ENCODE measurements around the gene CCL17.
A peak's percentile ranks its signal among the peaks of the same experiment; 100 is the strongest.
"Not testable (repeated sequence)": the region's sequence is repeated elsewhere in the genome, so short reads cannot be mapped to it uniquely, and the experiment has no call there.

The CCL17 gene

DNA sequence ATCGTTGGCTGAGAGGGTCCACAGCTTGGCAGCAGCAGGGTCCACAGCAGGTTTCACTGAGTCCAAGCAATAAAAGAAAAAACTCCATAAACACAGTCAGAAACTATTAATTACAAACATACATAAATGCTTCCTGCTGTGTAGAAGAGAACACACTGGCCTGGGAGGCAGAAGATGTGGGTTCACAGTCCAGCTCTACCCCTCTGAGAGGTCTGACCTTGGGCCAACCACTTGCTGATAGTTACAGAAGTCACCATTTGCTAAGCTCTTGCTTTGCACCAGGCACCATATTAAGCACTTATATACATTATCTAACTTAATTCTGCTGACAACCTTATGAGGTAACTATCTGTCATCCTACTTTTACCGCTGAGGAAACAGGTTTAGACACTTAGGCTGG is 27.9 kb downstream of the CCL17 start:
- DNase-seq (ENCODE audit: low read depth in 2 of 2): no peak

DNA sequence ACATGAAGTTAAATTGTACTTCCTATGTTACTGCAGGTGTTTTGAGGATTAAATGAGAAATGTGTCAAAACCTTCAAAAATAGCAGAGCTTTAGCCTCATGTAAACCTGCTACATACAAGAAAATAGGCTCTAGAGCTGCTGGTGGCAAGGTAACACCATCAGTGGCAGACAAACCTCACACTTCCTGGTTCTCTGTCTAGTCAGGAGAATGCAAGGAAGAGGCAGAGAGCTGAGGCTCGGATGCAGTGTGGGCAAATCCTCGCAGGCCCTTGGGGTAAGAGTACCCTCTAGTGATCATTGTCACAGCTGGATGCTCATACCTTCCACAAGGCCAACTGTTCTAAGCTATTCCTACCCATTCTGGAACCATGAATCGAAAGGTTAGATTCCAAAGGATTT is 28.4 kb downstream of the CCL17 start:
- no peak for DNase-seq (ENCODE audit: low read depth in 2 of 2)

DNA sequence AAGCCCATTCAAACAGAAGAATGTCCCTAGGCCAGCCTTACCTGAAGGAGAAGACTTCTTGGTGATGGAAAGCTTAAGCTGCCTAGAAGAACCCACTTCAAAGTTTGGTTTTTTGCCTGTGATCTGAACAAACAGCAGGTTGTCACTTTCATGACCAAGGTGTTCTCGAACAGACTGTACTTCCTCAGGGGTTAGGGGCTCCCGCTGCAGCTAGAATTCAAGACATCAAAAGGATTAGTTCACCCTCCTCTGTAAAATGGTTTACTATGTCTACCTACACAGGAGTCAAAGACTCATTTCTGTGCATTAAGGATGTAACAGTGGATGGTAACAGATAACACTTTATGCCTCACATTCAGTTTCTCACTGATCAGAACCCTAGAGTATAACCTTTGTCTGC is 29.4 kb downstream of the CCL17 start:
- no peak for DNase-seq (ENCODE audit: low read depth in 2 of 2)

DNA sequence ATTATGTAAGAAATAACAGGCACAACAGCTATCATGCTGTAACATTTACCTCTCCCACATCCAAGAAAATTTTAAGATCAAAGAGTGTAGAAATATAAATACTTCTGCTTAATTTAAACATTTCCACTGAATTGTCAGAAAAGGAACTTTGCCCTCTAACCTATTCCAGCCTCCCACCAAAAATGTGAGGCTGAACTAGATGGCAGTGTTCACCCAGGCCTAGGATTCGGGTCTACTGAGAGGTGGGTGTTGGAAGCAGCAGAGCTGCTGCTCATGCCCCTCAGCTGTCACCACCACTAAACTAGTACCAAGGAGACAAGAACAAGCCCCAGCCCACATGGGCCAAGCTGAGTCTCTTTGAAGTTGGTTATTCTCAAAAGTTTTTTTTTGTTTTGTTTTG is 31.3 kb downstream of the CCL17 start:
- no peak for DNase-seq (ENCODE audit: low read depth in 2 of 2)

DNA sequence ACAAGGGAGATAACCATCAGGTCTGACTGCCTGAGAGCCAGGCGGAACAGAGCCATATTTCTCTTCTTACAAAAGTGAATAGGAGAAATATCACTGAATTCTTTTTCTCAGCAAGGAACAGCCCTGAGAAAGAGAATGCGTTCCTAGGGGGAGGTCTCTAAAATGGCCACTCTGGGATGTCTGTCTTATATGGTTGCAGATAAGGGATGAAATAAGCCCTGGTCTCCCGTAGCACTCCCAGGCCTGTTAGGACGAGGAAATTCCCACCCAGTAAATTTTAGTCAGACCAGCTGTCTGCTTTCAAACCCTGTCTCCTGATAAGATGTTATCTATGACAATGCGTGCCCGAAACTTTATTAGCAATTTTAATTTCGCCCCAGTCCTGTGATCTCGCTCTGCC is 35.4 kb downstream of the CCL17 start:
- not testable (repeated sequence) for DNase-seq (ENCODE audit: low read depth in 2 of 2)

DNA sequence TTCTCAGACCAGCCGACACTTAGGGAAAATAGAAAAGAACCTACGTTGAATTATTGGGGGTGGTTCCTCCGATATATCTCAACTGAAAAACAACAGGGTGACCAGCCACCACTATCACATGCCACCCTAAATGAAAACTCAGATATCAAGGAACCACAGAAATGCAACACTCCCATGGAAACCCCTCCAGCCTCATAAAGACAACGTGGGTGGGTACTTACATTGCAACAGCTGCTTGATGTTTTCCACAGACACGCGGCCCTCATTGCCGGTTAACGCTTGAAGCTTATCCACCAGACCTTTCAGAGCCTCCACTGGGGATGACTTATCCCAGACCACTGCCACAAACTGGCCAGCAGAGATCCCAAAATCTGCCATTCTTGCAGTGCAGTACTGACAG is 36.0 kb downstream of the CCL17 start:
- DNase-seq (ENCODE audit: low read depth in 2 of 2): not testable (repeated sequence)

DNA sequence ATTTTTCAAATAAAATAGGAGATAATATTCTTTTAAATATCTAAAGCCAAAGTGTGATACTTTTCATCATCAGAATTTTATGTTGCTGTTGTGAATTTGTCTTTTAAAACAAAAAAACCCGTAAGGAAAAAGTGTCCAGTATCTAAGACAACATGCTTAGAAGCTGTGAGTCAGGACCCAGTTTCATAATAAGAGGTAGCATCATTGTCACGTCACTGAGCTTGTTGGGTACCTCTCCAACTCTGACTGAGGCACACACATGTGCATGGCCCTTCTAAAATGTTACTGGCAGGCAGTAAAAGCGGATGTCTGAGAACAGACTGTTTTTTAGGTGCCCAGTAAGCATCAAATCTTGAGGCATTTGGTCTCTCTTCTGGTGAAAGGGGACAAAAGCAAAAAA is 40.1 kb downstream of the CCL17 start:
- no peak for DNase-seq (ENCODE audit: low read depth in 2 of 2)

DNA sequence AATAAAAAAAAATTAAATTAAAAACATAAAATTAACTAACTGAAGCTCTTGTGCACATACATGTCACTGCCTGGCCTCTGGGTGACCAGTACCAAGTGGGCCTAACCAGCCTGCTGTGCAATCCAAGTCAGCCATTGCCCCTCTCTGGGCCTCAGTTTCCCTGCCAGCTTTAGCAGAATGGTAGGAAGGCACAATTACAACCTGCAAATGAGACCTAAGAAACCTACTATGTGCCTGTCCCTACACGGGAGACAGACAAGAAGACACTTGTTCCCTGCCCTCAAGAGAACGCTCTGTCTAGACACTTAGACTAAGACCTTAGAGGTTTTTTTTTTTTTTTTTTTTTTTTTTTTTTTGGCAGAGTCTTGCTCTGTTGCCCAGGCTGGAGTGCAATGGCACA is 40.9 kb downstream of the CCL17 start:
- no peak for DNase-seq (ENCODE audit: low read depth in 2 of 2)

DNA sequence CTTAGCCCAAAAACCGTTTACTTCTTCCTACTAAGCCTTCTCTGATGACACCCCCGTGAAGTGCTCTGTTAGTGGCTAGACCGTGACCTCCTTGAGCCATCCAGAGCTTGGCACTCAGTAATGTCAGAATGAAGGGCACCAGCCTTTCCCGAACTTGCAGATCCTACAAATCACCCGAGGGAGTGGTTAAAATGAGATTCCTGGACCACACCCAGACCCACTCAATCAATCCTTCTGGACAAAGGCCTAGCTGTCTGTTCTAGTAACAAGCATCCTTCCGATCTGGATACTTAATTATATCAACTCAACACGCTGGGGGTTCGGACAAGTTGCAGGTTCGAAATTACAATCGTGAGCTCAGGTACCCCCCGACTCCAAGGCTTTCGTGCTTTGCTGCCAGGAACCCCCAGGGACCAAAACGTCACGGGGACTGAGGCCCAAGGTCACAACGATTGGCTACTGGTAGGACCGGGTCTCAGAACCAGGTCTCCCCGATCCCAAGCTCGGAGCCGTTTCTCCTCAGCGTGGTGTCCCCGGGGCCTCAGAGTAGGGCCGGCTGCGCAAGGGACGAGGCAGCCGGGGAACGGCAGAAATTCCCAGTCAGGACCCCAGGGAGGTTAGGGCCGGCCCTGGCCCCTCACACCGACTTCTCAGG is 42.1 kb downstream of the CCL17 start:
- DNase-seq (ENCODE audit: low read depth in 2 of 2): peak in 1 of 2 donors; percentile 3

DNA sequence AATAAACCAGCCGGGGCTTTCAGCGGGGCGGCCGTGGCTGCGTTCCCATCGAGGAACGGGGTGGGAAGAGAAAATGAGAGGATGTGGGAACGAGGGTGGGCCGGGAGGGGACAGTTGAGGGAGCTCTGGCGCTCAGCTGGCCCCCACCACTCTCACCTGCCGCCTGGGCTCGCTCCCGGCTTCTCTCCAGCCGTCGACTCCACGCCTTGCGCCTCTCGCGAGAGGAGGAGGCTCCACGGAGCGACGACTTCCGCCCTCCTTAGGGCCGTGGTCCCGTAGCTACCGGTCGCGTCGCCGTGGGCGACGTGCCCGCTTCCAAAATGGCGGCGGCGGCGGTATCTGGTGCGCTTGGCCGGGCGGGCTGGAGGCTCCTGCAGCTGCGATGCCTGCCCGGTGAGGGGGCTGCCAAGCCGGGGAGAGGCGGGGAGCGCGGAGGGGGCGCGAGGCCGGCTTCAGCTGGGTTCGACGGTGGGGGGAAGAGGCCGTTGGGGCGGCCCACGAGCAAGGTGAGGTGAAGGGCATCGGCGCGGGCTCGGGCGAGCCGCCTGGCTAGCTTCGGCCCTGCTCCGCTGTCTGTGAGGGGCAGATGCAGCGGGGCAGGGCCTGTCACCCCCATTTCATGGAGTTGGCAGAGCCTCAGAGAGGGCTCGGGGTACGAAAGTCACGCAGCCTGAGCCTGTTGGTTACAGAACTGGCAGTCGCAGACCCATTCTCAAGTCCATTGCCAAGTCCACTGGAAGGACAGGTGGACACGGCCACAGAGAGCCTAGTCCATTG is 42.8 kb downstream of the CCL17 start, which contains the start of the genes CIAPIN1 and COQ9:
TSS of gene CIAPIN1 (minus strand) at position 200 of the 777 bp plus-strand sequence. CDS start 6,457 bp downstream, outside the sequence.
TSS of gene COQ9 (plus strand) at position 294 of the 777 bp plus-strand sequence. CDS start at position 321, 27 bp downstream.
- DNase-seq (ENCODE audit: low read depth in 2 of 2): peak; percentile 88 to 90

DNA sequence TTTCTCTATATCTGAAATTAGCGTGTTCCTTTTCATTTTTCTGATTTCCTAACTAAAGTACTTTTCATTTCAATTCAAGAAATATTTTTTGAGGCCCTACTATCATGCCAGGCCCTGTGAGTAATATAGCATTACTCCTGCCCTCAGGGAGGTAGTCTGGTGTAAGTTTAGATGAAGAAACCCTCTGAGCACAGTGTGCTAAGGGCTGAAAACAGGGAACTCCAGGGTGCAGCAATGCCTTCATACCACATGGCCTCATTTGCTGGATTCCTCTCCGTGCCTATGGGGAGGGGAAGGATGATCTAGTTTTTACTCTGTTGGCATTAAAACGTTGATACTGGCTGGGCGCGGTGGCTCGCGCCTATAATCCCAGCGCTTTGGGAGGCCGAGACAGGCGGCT is 47.5 kb downstream of the CCL17 start:
- no peak for DNase-seq (ENCODE audit: low read depth in 2 of 2)

DNA sequence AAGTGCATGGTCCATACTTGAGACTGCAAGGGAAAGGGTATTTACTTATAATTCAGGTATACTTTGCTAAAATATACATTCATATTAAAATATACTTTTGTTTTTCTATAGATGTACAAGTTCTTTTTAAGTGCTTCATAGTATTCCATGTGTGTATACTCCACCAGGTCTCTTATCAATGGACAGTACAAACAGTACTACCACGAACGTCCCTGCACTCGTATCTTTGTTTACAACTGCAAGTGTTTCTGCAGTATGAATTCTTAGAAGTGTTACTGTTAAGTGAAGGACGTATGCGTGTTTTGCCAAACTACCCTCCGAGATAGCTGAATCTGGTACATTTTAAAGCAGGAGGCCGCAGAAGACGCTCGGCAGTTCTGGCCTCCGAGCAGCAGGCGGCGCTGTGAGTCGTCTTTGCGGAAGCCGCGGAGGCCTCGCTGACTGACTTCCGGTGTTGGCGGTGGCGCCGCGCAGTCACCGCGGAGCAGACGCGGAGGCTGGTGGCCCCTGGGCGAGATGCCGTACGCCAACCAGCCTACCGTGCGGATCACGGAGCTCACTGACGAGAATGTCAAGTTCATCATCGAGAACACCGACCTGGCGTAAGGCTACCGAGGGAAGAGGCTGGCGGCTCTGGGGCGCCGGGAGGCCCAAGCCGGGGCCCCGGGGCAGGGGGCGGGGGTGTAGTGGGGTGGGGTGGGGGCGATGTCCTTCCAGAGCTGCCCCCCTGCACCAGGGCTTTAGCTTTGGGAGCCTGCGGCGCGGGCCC is 57.8 kb downstream of the CCL17 start, which contains the start of gene POLR2C:
TSS of gene POLR2C (plus strand) at position 471 of the 769 bp plus-strand sequence. CDS start at position 517, 46 bp downstream.
- peak; percentile 86 to 88 for DNase-seq (ENCODE audit: low read depth in 2 of 2)

DNA sequence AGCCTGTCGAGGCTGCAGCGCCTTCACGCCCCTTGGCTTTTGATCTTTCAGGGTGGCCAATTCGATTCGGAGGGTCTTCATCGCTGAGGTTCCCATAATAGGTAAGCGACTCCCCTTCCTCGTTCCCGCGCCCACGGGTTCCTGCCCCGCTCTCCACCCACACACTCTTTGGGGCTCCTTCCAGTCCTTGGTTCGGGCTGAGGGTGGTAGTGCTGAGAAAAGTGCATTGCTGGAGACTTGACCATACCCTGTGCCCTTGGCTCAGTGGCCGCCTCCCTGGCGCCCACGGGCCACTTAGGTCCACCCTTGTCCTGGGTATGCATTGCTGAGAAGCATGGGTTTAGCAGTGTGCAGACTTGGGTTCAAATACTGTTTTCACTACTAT is 58.4 kb downstream of the CCL17 start:
- DNase-seq (ENCODE audit: low read depth in 2 of 2): no peak

DNA sequence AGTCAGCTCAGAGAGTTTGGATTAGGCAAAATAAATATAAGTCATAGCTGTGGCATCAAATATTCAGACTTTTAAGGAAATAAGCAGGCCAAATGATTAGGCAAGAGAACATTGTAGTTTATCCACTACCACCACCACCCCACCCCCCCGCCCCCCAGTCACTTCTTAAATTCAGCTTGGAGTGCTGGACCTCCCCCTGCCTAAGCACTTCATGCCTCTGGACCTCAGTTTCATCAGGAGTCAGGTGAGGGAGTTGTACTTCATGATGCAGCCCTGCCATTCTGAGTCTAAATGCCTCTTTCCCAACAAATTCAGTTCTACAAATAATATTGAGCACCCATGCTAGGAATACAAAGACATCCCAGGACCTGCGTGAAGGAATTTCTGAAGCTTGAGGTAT is 60.0 kb downstream of the CCL17 start:
- DNase-seq (ENCODE audit: low read depth in 2 of 2): no peak
